HG03159 (cell line): ENCODE results near the gene KIRREL1.

Experiments
- ATAC-seq: cut with Tn5 transposase; IDR thresholded peaks from one replicate; pipeline ENCODE4 v1.9.1; 2021; ENCODE audit warnings: mild to moderate bottlenecking, moderate library complexity; ENCODE audit not compliant: unreplicated experiment

The KIRREL1 gene

DNA sequence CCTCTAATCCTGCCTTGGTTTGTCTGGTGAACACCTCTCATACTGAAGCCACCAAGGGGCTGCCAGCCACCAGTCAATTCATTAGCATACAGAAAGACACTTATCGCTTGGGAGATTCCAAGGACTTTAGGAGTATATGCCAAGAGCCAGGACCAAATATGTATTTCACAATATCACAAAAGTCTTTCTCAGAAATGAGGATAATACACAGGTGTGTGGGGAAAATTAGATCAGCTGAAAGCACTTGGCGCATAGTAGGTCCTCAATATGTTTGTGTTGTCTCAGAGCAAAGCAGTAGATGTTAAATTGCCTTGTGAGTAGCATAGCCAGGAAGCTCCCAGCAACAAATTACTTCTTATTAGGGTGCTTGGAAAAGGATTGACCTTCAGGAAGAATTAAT lies 34.1 kb downstream of the KIRREL1 start:
- ATAC-seq, result no peak

DNA sequence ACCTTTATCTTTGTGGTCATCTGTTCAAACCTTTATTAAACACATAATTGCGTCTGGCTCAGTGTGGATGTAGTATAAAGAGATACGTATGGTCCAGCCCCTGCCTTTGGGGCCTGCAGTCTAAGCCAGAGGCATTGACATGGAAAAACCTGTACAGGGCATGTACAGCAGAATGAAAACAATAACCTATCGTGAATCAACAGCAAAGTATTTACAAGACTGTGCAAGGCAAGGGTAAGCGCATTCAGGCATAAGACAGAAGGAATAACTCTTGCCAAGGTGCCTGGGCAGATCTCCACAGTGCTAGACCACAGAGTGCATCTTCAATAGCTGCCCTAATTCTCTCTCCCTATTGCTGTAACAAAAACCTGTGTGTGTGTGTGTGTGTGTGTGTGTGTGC lies 35.5 kb downstream of the KIRREL1 start:
- ATAC-seq, result no peak

GRCh38 chr1:158035014-158035413 lies 41.6 kb downstream of the KIRREL1 start:
- ATAC-seq, result no peak

DNA sequence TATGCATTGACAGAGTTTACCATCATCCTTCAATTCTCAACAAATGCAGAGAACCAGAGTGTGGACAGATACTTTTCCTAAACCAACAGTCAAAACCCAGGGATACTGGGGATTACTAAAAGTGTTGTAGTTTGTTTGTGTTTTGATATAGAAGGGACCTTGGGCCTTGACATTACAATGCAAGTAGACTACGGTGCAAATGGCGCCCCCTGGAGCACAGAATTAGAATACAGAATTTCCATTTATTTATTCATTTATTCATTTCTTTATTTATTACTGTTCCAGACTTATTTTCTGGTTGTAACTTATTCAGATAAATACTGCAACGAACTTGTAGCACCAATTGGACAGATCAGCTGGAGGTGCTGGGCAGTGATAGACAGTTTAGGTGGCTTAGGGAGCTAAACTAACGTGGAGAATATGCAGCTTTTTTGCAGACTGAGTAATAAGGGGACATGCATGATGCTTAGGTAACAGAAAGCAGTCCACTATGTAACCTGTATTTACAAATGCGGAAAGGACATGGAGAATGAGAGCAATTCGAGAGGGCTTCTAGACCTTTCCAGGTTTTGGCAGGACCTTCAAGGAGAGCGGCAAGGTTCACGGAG lies 42.6 kb downstream of the KIRREL1 start:
- ATAC-seq, result no peak

DNA sequence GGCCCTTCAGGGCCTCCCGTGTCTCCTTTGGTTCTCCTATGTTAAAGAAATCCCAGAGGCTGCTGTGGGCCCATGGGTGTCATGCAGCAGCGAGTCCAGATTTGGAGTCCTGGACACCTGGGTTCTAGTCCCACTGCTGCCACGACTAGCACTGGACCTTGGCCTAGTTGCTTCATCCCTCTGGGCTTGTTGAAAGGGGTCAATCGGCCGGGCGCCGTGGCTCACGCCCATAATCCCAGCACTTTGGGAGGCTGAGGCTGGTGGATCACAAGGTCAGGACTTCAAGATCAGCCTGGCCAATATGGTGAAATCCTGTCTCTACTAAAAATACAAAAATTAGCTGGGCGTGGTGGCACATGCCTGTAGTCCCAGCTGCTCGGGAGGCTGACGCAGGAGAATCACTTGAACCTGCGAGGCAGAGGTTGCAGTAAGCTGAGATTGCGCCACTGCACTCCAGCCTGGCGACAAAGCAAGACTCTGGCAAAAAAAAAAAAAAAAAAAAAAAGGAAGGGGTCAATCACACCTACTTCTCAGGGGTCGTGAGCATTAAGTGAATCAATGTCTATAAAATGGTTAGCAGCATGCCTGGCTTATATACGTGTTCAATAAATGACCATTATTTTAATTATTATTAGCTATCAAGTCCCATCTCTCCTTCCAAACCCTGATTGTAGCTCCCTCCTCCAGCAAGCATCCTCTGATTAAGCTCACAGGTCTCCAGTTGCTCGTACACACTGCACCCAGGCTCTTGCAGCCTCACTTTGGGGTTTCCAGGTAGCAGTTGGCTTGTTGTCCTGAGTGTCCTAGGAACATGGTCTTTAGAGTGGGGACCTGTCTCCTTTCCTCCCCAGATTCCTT lies 43.8 kb downstream of the KIRREL1 start:
- ATAC-seq, result no peak

- no peak for ATAC-seq
Measured at GRCh38 chr1:158037866-158038359, 44.5 kb downstream of the KIRREL1 start.

GRCh38 chr1:158038793-158039192 lies 45.3 kb downstream of the KIRREL1 start:
- ATAC-seq, result no peak

GRCh38 chr1:158039380-158039779 lies 45.9 kb downstream of the KIRREL1 start:
- no peak for ATAC-seq

GRCh38 chr1:158040323-158040722 lies 46.9 kb downstream of the KIRREL1 start:
- ATAC-seq, result no peak

DNA sequence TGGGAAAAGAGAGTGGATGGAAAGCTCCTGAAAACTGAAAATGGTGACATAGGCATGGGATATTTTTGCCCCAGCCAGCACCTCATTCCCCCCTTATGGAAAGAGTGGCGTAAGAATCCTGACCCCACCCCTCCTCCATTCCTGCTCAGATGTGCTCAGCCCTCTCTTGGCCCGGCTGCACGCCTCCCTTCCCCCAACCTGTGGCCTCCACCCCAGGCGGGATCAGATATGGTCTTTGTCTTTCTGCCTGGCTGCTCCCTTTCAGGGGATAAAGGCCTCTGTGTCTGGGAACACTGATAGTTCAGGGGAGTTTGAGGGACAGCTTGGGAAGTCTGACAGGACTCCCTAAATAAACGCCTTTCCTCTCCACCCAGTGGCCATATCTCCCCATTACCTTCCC lies 49.8 kb downstream of the KIRREL1 start:
- no peak for ATAC-seq

DNA sequence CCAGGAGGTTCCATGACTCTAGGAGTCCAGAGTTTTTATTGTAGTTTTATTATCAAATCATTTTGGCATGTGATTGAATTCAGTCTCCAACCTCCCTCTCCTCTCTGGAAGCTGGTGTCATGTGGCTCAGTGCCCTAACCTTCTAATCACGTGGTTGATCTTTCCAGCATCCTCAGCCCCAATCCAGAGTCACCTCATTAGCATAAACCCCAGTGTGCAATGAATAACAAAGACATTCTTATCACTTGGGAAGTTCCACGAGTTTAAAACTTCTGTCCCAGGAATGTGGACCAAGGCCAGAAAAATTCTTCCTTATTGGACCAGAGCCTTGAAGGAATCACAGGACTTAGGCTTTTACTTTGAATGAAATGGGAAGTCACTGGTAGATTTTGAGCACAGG lies 52.2 kb downstream of the KIRREL1 start:
- ATAC-seq, result no peak

GRCh38 chr1:158046715-158047510 lies 53.5 kb downstream of the KIRREL1 start:
- ATAC-seq, result no peak

DNA sequence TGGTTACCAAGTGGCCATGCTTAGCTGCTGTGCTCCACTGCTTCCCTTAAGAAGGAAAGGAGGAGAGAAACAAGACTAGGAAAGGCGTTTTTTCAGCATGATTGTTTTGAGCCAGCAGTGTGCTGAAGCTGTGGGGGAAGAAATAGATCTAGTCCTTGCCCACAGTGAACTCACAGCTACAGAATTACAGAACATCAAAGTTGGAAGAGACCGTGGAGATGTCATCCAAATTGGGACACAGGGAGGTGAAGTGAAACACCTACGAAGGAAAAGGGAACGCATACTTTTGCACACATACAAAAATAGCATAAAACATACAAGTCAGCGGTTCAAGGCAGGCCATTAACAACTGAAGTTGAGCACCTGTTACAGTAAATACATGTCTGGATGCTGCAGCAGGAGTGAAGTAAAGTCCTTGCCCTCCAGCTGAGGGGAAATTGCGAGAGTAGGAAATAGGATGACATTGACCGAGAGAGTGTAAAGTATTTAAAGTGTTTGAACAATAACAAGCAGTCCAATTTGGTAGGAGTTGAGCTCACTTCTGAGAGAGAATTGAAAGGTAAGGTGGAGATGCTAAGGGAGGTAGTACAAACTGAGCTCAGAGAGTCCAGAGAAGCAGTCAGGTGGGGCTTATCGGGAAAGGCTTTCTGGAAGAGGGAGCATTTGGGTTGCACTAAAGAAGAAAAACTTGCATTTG lies 55.1 kb downstream of the KIRREL1 start:
- no peak for ATAC-seq

- ATAC-seq, result no peak
Measured at GRCh38 chr1:158049853-158050252, 56.4 kb downstream of the KIRREL1 start.

DNA sequence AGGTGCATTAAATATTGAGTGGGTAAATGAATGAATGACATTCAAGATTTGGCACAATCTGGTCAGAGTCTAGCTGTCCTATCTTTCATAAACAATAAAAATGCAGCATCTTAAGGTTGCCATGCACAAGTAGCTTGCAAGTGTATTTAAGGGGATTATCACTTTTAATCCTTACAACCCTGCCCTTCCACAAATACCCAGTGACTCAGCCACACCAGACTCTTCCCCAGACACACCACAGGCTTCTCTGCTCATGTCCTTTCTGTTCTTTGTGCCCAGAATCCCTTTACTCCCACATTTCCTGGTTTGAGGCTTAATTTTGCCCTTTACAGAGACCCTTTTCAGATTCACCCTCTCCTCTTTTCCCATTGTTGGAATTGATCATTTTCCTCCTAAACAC lies 59.8 kb downstream of the KIRREL1 start:
- ATAC-seq, result no peak

GRCh38 chr1:158054721-158055120 lies 61.3 kb downstream of the KIRREL1 start:
- ATAC-seq, result no peak

DNA sequence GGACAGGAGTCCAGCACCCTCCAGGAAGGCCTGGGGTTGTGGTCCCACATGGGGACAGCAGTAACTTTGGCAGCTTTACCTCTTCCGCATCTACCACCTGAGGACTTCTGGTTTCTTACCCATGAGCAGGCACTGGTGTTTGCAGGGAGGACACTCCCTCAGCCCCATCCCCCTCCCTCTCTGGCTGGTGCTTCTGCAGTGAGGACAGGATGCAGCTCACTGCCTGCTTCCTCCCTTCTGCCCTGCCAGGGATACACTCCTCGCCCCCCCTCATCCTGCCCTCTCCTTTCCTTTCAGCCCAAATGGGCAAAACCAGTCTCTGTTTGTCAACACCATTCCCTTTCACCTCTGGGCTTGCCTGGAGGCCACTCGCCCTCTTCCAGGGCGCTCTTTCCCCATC lies 62.4 kb downstream of the KIRREL1 start:
- no peak for ATAC-seq

- ATAC-seq, result no peak
Measured at GRCh38 chr1:158056498-158056897, 63.1 kb downstream of the KIRREL1 start.

DNA sequence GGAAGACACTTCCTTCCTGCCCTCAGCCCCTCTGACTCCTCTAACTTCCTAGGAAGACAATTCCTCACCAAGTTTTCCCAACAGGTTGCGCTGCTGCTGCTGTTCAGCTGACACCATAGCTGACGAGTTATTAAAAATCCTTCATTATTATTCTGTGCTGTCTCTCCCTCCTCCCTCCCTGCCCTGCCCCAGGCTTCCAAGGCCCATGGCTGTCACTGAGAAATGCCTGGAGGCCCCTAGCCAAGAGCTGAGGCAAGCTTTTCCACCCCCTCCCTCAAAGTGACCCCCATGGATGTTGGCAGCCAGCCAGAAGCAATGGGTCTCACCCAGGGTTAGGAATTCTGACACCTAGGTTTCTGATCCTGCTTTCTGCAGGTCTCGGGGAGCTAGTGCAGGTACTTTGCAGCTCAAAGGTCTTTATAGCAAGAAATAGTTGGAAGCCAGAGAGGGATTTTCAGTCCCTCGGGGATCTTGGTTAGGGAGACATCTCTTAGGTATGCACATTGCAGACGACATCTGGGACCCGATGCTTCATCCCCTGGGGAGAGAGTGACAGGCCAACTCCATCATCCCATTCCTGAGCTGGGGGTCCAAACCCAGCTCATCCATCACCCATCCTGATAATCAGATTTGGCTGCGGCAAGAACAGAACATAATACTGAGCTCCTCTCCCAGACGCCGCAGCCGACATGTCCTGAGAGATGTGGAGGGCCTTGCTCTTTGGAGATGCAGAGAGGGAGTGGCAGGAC lies 65.0 kb downstream of the KIRREL1 start:
- no peak for ATAC-seq

- no peak for ATAC-seq
Measured at GRCh38 chr1:158059984-158060383, 66.5 kb downstream of the KIRREL1 start.
